GM12865 (cell line): ENCODE results near the gene C11orf71.

Source experiments
- DNase-seq: peaks from one replicate; pipeline ENCODE4 v3.0.0; 2010; ENCODE audit warnings: low read depth
- H3K4me3 ChIP-seq: 2 replicates; pipeline ENCODE4 v1.5.1; 2011; ENCODE audit warnings: mild to moderate bottlenecking, low read depth, low read length, control low read depth
- TF ChIP-seq, protein P1 (sequence below): IDR thresholded peaks from 2 replicates; pipeline ENCODE4 v1.5.1; 2011; ENCODE audit warnings: low read length, control low read depth, low read depth, inconsistent platforms; ENCODE audit not compliant: insufficient read depth; ENCODE audit errors: missing control alignments

C11orf71 gene

DNA sequence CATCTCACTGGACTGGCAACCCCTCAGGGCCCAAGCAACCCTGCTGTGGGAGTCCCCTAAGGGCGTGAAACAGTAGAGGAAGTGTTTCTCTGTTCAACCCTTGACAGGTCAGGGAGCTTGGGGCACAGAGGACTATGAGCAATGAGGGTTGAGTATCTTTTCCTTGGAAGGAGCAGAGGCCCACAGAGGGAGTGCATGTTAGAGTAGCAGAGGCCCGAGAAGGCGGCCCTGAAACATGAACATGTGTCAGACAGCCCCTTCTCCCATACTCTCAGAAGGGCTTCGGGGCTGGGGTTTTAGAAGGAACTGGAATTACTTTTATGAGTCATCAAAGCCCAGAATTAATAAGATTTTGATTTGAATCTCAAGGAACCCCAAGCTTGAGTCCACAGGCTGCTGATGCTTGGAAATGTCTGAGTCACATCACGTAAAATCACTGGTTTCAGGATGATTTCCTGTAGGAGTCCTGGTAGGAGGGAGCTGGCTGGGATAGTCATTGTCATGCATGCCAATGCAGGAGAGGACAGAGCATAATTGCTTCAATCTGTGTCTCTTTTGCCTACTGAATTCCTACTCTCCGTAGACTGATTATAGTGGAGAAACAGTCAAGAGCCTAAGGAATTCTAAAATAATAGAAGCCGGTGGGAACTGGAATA, 22.6 kb downstream of the C11orf71 start:
- DNase-seq: no peak
- TF ChIP-seq, protein P1, sequence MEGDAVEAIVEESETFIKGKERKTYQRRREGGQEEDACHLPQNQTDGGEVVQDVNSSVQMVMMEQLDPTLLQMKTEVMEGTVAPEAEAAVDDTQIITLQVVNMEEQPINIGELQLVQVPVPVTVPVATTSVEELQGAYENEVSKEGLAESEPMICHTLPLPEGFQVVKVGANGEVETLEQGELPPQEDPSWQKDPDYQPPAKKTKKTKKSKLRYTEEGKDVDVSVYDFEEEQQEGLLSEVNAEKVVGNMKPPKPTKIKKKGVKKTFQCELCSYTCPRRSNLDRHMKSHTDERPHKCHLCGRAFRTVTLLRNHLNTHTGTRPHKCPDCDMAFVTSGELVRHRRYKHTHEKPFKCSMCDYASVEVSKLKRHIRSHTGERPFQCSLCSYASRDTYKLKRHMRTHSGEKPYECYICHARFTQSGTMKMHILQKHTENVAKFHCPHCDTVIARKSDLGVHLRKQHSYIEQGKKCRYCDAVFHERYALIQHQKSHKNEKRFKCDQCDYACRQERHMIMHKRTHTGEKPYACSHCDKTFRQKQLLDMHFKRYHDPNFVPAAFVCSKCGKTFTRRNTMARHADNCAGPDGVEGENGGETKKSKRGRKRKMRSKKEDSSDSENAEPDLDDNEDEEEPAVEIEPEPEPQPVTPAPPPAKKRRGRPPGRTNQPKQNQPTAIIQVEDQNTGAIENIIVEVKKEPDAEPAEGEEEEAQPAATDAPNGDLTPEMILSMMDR: no peak
- no peak overlapping the region for H3K4me3 ChIP-seq

DNA sequence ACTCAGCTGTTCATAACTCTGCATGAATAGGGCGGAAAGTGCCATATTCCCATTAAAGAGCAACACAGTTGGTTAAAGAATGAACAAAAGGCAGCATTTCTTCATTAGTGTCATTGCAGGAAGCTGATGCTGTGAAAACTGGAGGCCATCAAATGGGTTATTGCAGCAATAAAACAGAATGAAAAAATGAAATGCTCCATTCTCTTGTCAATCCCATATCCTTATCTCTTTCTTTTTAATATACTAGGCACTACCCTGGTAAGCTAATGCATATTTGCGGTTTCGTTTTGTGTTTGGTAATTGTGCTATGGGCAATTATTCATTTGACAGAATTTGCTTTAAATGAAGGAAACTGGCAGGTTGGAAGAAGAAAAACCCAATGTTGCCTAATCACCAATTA, 25.3 kb downstream of the C11orf71 start:
- no peak overlapping the region for H3K4me3 ChIP-seq
- DNase-seq: no peak

DNA sequence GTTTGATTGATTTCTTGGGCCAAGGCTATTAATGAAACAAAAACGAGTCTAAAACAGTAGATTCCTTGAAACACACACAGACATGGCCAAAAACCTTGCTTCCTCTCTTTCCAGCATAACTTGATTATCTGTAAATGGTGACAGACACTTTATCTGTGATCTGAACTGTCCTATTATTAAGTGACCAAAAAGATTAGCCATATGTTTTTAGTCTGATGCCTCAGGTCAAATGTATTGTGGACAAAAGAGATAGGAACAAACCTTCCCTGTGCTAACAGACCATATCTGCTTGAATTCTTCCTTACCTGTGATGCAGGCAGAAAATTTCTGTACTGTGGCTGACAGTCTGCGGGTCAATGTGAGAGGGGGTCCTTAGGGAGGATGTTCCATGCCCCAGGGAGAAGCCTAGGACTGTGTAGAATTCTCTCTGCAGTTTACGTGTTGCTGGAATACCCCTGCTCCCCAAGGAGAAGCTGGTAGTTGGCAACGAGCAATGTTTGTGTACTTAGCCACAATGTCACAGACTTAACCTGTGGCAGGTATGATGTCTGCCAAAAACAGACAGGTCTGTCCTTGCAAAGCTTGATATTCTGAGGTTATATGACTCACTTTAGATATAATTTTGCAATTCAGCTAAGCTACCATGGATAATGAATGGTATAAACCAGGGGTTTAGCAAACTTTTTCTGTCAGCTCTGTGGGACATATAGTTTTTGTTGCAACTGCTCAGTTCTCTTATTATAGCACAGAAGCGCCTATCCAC, 31.2 kb downstream of the C11orf71 start:
- TF ChIP-seq, protein P1: no peak
- no peak for DNase-seq
- no peak overlapping the region for H3K4me3 ChIP-seq

More for the DNA sequence above, 25.3 kb downstream of the C11orf71 start:
- TF ChIP-seq, protein P1: no peak

DNA sequence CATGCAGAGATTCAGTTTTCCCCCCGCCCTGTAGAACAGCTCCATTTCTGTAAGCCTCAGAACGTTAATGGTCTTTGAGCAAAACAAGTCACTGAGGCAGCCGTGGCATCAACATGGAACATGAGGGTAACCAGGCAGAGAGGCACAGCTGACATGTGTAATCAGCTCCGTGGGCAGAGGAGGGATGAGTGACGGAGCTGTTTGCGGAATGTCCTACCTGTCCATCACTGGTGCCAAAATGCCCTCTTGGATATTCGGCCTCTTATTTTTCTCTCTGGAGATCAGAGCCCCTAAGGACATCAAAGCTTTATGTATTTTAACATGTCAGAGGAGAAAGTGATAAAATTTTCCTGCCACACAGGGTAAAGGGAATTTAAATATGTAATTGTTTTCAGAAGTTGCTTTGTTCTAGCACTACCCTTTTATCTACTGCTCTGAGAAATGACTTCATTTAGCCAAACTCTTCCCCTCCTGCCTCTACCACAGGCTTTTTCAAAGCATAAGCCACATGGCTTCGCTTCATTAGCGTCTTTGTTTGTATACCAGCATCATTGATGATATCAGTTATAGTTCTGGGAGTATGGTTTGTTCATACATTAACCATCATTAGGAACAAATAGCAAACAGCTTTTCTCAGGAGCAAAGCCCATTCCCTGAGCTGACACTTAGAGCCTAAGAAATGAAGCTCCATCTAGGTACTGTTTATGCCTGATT, 32.9 kb downstream of the C11orf71 start:
- H3K4me3 ChIP-seq: no peak overlapping the region
- DNase-seq: no peak
- TF ChIP-seq, protein P1: no peak

DNA sequence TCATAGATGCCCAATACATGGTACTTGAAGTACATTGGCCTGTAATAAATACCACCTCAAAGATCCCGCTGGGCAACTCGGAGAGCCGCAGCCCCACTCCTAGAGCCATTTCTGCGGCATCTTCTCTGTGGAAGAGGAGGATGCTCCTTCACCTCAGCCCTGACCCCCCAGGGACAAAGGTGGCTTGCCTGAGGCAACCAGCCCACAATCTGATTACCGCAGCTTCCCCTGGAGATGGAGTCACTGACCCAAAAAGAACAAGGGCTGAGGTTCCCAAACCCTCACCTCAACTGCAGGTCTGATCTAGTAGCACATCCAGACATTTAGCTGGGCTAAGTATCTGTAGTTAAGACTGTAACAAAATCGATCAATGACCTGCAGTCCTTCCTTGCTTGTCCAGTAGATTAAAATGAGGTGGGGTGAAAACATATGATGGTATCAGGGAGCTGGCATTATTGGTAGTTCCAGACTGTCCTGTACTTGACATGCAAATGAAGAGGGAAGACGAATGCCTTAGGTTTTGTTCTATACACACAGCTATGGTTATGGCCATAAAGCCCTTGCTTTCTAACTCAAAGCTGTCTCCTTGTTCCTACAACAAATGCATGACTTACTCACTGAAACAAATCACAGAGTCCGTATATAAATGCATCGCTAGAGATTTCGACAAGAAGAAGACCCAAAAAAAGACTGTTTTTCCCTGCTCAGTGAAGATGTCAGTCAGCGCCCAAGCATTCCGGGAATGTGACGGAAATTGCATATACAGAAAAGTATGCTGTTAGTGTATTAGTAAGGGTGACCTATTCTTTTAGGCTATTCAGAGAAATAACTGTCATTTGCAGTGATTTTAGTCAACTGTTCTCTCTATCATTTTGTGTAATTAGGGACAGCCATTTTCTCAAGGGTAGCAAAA, 33.7 kb downstream of the C11orf71 start:
- TF ChIP-seq, protein P1: no peak
- DNase-seq: no peak
- H3K4me3 ChIP-seq: no peak overlapping the region

DNA sequence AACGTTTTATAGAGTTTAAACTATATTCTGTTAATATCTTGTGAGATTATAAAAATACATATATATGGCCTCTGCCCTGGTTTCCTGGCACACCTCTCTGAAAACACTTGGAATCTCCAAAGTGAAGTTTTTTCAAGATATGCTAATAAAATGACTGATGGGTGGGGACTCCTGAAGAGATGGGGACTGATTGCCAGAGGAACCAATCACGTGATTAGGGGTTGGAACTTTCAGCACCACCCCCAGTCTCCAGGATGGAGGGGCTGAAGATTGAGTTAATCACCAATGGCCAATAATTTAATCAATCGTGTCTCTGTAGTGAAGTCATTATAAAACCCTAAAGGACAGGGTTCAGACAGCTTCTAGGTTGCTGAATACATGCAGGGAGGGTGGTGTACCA, 37.4 kb downstream of the C11orf71 start:
- TF ChIP-seq, protein P1: no peak
- DNase-seq: no peak
- H3K4me3 ChIP-seq: no peak overlapping the region
